ENCODE data around the gene PHACTR4. TPM values are rescaled to one million over a fixed set of nuclear protein-coding genes. Genes with fewer than 3 reads are reported as not detected.
"Not testable (repeated sequence)": the region's sequence is repeated elsewhere in the genome, so short reads cannot be mapped to it uniquely, and the experiment has no call there.

Gene PHACTR4
- polyA plus RNA-seq, 5 donors = 50.5 to 67.8 (median 65.1) TPM

DNA sequence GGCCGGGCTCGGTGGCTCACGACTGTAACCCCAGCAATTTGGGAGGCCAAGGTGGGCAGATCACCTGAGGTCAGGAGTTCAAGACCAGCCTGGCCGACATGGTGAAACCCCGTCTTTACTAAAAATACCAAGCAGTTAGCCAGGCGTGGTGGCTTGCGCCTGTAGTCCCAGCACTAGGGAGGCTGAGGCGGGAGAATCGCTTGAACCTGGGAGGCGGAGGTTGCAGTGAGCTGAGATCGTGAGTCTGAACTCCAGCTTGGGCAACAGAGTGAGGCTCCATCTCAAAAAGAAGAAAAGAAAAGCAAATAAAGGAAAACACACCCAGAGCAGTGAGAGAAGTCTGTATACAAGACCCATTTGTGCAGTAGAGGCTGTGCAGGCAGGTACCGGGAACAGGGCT, 151.3 kb downstream of the PHACTR4 start:
- not testable (repeated sequence) for DNase-seq

- DNase-seq = no peak
Measured at GRCh38 chr1:28521502-28522164, 152.1 kb downstream of the PHACTR4 start.

DNA sequence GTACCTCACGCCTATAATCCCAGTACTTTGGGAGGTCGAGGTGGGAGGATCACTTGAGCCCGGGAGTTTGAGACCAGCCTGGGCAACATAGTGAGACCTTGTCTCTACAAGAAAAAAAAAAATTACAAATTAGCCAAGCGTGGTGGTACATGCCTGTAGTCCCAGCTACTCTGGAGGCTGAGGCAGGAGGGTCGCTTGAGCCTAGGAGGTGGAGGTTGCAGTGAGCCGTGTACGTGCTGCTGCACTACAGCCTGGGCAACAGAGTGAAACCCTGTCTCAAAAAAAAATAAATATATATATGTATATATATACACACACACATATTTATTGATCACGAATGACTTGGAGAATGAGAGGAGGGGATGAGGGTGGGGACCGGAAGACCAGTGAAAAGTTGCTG, 153.0 kb downstream of the PHACTR4 start:
- not testable (repeated sequence) for DNase-seq

DNA sequence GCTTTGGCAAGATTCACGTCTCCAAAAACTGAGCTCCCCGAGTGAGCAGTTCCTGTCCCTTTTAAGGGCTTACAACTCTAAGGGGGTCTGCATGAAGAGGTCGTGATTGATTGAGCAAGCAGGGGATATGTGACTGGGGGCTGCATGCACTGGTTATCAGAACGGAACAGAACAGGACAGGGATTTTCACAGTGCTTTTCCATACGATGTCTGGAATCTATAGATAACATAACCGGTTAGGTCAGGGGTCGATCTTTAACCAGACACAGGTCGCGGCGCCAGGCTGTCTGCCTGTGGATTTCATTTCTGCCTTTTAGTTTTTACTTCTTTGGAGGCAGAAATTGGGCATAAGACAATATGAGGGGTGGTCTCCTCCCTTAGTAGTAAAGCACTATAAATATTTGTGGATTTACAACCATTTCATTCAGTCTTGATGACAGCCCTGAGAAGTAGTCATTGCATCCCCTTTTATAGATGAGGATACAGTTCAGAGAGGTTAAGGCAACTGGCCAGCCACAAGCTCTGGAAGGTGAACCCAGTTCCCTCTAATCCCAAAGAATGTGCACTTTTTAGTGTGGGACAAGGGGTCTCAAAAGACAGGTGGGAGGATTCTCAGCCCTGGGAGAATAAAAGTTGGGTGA, 155.6 kb downstream of the PHACTR4 start:
- DNase-seq = not testable (repeated sequence)

DNA sequence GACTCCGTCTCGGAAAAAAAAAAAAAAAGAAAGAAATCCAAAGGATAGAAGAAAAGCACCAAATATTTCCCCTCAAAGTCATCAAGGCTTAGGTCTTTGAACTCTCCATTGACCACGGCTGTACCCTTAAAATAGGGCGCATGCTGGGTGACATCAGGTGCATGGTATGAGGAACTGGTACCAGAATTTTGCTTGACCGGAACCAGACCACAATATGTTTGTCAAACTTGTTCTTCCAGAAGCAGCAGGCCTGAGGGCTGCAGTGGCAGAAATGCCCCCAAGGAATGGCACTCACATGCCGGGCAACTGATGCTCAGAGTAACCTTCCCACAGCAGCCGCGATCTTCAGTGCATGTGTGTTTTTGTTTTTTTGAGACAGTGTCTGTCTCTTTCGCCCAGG, 157.3 kb downstream of the PHACTR4 start:
- no peak for DNase-seq

- DNase-seq = no peak
Measured at GRCh38 chr1:28530456-28530855, 160.9 kb downstream of the PHACTR4 start.

DNA sequence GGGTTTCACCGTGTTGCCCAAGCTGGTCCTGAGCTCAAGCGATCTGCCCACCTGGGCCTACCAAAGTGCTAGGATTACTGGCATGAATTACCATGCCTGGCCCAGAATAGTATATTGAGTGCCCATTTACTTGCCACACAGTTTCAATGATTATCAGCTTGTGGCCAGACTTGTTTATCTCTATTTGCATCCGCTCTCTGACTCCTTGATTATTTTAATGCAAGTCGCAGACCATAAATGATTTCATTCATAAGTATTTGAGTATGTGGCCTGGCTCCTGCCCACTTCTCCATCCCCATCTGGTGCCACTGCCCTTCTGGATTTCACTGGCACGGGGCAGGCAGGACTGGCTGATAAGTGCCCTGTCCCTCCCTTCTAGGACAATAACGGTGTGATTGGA, 165.1 kb downstream of the PHACTR4 start:
- no peak for DNase-seq

DNA sequence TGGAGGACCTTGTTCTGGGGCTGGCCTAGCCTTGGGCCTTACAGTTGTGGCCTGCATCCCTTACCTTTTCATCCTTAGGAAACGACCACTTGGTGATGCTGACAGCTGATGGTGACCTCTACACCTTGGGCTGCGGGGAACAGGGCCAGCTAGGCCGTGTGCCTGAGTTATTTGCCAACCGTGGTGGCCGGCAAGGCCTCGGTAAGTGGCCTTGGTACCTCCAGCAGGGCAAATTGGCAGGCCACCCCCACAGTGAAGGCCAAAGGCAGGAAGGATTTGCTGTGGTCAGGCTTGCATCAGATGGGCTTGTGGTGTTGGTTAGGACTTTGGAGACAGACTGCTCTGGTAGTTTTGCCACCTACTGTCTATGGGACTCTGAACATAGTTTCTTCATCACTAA, 165.6 kb downstream of the PHACTR4 start:
- no peak for DNase-seq

- DNase-seq = no peak
Measured at GRCh38 chr1:28537457-28538199, 168.1 kb downstream of the PHACTR4 start.

DNA sequence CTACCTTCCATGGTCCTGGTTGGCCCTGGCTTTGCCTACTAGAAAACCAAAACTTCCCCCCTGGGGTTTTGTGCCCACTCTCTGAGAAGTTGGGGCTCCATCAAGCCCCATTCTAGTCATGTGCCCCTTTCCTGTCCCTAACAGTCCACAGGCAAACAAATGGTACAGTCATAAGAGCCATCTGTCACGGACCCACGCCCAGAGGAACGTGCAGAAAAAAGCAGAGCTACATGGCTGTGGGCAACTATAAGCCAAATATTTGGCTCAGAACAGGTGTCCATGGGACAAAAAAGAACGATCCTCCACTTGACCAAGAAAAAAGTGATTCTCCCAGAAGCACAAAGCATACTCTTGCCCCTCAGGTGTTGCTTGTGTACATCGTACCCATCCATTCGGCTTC, 168.7 kb downstream of the PHACTR4 start:
- no peak for DNase-seq

DNA sequence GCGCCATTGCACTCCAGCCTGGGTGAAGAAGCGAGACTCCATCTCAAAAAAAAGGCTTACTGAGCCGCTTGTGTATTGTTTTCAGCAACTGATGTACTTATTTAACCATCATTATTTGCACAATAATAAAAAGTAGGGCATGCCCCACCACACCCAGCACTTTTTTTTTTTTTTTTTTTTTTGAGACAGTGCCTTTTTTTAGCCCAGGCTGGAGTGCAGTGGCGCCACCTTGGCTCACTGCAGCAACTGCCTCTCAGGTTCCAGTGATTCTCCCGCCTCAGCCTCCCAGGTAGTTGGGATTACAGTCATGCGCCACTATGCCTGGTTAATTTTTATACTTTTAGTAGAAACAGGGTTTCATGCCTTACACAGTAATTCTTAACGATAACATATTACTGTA, 171.1 kb downstream of the PHACTR4 start:
- DNase-seq = no peak

GRCh38 chr1:28541414-28542015, 172.0 kb downstream of the PHACTR4 start:
- DNase-seq = not testable (repeated sequence)

- DNase-seq = no peak
Measured at GRCh38 chr1:28545246-28545628, 175.7 kb downstream of the PHACTR4 start.

- DNase-seq = no peak
Measured at GRCh38 chr1:28548318-28548717, 178.8 kb downstream of the PHACTR4 start.

Other genes with a start within 250 kb of the PHACTR4 start
- gene PTAFR, start 193.1 kb upstream of the PHACTR4 start, polyA plus RNA-seq (ENCODE audit: insufficient read depth in 1 of 5, insufficient read length in 5 of 5, low replicate concordance in 1 of 5) = 1 to 10 TPM; 2.1 to 2.8 (median 2.7) TPM
- 100 to 1,000 TPM; 132 to 175 (median 147) TPM for gene DNAJC8, start 136.7 kb upstream of the PHACTR4 start, polyA plus RNA-seq (ENCODE audit: insufficient read depth in 1 of 5, insufficient read length in 5 of 5, low replicate concordance in 1 of 5)
- gene ATP5IF1, start 133.6 kb upstream of the PHACTR4 start, polyA plus RNA-seq (ENCODE audit: insufficient read depth in 1 of 5, insufficient read length in 5 of 5, low replicate concordance in 1 of 5) = 100 to 1,000 TPM; 133 to 168 (median 159) TPM
- 1 to 10 TPM; 4.4 to 7.9 (median 5.2) TPM for gene SESN2, start 110.2 kb upstream of the PHACTR4 start, polyA plus RNA-seq (ENCODE audit: insufficient read depth in 1 of 5, insufficient read length in 5 of 5, low replicate concordance in 1 of 5)
- gene MED18, start 40.7 kb upstream of the PHACTR4 start, polyA plus RNA-seq (ENCODE audit: insufficient read depth in 1 of 5, insufficient read length in 5 of 5, low replicate concordance in 1 of 5) = 10 to 100 TPM; 14.8 to 21.8 (median 15.4) TPM
- gene RCC1, start 136.3 kb downstream of the PHACTR4 start, polyA plus RNA-seq (ENCODE audit: insufficient read depth in 1 of 5, insufficient read length in 5 of 5, low replicate concordance in 1 of 5) = 10 to 100 TPM; 35.1 to 48.1 (median 41.3) TPM
- gene TRNAU1AP, start 183.3 kb downstream of the PHACTR4 start, polyA plus RNA-seq (ENCODE audit: insufficient read depth in 1 of 5, insufficient read length in 5 of 5, low replicate concordance in 1 of 5) = 10 to 100 TPM; 28.0 to 36.8 (median 29.0) TPM
- gene RAB42, start 222.5 kb downstream of the PHACTR4 start, polyA plus RNA-seq (ENCODE audit: insufficient read depth in 1 of 5, insufficient read length in 5 of 5, low replicate concordance in 1 of 5) = 1 to 10 TPM; 6.2 to 7.4 (median 6.7) TPM